GM18520 (cell line): ENCODE measurements around the gene DVL1.

ENCODE experiments used
- ATAC-seq: cut with Tn5 transposase; IDR thresholded peaks from one replicate; pipeline ENCODE4 v1.9.1; 2021; ENCODE audit not compliant: unreplicated experiment

Gene DVL1

GRCh38 chr1:1299686-1300351 lies 49.4 kb downstream of the DVL1 start:
- no peak for ATAC-seq

- ATAC-seq, result no peak
These were observed 50.1 kb downstream of the DVL1 start for GRCh38 chr1:1298861-1299685.

- no peak for ATAC-seq
These were observed 51.3 kb downstream of the DVL1 start for GRCh38 chr1:1297802-1298424.

GRCh38 chr1:1296070-1297061 lies 52.9 kb downstream of the DVL1 start:
- no peak for ATAC-seq

- ATAC-seq, result no peak
These were observed 53.9 kb downstream of the DVL1 start for GRCh38 chr1:1295154-1295923.

- ATAC-seq, result no peak
These were observed 54.8 kb downstream of the DVL1 start for GRCh38 chr1:1294250-1294890.

GRCh38 chr1:1293263-1294249 lies 55.7 kb downstream of the DVL1 start:
- no peak for ATAC-seq

- no peak for ATAC-seq
These were observed 56.4 kb downstream of the DVL1 start for GRCh38 chr1:1292851-1293250.

- ATAC-seq, result no peak
These were observed 56.8 kb downstream of the DVL1 start for GRCh38 chr1:1292442-1292779.

- ATAC-seq, result no peak
These were observed 57.4 kb downstream of the DVL1 start for GRCh38 chr1:1291548-1292441.

GRCh38 chr1:1291023-1291528 lies 58.1 kb downstream of the DVL1 start:
- no peak for ATAC-seq

GRCh38 chr1:1290238-1290731 lies 58.9 kb downstream of the DVL1 start:
- ATAC-seq, result no peak

- no peak for ATAC-seq
These were observed 61.7 kb downstream of the DVL1 start for GRCh38 chr1:1287288-1288110.

- no peak for ATAC-seq
These were observed 62.6 kb downstream of the DVL1 start for GRCh38 chr1:1286313-1287261.
